Measurements from ENCODE around the gene CACNA1A.
"Not testable (repeated sequence)": the region's sequence is repeated elsewhere in the genome, so short reads cannot be mapped to it uniquely, and the experiment has no call there.

Gene CACNA1A

DNA sequence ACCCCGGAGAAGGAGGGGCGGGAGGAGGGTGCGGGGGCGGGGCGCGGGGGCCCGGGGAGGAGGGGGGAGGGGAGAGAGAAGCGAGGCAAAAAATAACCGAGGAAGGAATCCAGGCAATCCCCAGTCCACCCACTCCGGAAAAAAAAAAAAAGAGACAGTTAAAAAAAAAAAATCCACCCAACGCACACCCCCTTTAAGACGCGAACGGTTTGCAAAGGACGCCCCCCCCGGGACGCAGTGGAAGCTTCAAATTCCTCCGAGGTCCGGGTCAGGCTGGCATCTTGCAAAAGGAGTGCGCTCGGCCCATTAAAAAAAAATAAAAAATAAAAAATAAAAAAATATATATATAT lies at the start of gene CACNA1A:
Gene CACNA1A (minus strand): TSS at position 9 of the 350 bp plus-strand sequence. CDS start 255 bp downstream, outside the sequence.
- DNase-seq = no peak

DNA sequence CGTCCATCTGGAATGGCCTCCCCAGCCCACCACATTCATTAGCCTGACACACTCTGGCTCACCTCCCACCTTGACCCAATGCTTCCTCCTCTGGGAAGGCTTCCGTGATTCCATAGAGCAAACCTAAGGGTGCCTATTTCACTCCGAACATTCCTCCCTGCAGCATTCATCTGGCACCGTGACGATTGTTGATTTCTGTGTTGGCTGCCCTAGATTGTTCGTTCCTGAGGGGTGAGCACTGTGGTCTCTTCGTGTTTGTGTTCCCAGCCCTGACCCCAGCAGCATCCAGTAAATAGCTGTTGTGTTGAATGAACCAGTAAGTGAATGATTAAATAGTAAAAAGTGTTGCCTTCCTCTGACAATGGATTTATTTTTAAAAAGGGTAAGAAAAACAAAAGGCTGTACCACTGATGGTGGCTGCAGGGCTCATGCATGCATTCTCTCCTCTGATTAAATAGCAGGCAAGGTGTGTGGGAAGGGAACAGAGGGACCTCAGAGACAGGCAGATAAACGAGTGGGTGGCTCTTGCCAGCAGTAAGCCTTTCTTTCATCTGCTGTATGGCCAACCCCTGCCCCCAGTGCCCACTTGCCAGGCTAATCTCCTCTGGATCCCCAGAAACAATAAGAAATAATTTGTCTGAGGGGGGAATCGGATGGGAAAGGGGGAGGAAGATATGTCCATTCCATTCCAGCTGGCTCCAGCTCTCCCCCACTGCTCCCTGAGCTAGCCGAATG lies 48.4 kb upstream of the CACNA1A start:
- DNase-seq = no peak

DNA sequence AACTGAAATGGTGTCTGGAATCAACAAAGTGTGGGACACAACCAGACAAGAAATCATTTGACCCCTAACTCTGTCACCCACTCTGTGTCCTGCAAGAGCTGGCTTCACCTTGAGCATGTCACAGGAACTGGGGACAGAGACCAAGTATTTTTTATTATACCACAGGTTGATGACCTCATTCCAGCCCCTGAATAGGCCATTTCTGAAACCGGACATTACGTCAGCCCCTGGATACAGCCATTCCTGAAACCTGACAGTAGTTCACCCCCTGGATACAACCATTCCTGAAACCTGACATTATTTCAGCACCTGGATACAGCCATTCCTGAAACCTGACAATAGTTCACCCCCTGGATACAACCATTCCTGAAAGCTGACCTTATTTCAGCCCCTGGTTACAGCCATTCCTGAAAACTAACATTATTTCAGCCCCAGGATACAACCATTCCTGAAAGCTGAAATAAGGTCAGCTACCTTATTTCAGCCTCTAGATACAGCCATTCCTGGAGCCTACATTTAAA lies 47.7 kb upstream of the CACNA1A start:
- DNase-seq = no peak

DNA sequence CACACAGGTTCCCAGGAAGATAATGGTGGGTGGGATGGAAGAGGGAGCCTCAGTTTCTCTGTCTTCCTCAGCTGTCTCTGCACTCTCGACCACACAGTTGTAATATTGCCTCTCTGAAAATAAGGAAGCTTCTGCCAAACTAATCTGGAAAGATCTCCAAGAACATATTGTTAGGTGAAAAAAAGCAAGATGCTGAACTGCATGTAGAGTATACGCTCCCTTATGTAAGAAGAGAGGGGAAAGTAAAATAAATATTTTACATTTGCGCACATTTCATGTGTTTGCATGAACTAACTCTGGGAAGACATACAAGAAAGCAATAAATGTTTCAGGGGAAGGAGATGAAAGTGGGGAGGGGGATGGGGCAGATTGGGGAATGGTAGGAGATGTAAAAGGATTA lies 41.9 kb upstream of the CACNA1A start:
- DNase-seq = no peak

DNA sequence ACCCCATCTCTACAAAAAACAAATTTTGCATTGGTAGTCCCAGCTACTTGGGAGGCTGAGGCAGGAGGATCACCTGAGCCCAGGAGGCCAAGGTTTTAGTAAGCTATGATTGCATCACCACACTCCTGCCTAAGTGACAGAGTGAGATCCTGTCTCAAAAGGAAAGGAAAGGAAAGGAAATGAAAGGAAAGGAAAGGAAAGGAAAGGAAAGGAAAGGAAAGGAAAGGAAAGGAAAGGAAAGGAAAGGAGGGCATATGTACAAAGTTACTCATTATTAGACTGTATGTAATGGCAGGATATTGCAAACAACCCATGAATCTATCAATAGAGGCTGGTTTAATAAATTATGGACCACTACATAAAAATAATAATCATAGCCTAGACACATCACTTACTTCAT lies 40.8 kb upstream of the CACNA1A start:
- no peak for DNase-seq

DNA sequence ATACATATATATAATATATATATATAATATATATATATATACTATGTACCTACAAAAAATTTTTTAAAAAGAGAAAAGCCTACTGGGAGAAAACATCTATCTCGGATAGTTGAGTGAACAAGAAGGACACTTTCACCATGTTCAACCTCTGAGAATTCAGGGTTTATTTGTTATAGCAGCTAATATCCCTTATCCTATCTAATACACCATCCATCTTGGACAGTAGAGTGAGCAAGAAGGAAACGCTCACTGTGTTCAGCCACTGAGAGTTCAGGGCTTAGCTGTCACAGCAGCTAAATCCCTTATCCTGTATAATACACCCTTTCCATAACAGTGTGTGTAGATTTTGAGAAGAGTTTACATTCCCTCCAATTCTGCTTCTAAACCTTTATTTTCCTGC lies 38.1 kb upstream of the CACNA1A start:
- DNase-seq = no peak

DNA sequence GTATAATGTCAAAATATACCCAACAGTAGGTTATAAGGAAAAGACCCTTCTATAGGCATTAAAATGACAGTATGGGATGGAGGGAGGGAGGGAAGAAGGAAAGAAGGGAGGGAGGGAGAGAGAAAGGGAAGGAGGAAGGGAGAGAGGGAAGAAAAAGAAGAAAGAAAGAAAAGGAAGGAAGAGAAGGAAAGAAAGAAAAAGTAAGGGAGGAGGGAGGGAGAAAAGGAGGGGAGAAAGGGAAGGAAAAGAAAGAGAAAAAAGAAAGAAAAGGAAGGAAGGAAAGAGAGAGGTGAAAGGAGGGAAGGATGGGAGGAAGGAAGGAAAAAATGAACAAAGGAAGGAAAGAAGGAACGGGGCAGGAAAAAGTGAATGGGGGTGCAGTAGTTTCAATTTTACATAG lies 35.3 kb upstream of the CACNA1A start:
- DNase-seq = no peak

DNA sequence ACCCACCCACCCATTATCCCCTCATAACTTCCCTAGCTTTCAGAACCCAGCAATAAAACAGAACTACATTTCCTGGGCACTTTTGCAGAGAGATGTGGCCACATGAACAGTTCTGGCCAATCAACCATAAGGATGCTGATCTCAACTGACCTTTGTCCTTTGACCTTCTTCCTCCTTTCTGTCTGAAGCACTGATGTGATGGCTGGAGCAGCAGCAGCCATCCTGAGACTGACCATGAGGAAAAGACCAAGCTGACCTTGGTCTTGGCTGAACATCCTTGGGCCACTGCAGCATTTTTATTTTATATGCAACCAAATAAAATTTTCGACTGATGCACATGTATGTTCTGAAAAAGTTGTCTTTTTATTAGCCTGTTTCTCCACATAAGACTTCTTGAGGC lies 33.1 kb upstream of the CACNA1A start:
- no peak for DNase-seq

DNA sequence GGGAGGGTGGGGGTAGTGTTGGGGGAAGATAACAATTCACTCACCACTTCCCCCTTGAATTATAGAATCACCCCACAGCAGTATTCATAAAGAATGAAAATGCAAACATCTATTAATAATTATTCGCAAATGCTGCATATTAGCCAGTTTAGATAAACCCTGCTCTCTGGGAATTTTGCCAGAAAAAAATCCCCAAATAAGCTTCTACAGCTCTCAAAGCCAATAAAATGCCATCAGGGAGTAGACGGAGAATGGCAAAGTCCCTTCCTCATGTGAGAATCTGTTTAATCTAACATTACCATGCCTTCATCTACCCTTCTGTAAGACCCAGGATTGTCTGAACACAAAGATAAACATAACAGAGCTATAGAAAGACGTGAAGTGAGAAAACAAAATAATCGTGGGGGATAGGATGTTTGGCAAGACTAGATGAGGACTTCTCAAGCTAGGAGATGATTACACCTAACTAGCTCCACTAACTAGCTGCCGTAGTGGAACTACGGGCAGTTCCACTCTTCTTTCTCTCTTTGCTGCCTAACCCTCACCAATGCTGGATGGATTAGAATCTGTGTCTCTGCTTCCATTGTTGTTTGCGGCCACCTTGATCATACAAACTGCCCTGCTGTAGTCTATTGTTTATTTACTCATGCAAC lies 32.4 kb upstream of the CACNA1A start:
- no peak for DNase-seq

DNA sequence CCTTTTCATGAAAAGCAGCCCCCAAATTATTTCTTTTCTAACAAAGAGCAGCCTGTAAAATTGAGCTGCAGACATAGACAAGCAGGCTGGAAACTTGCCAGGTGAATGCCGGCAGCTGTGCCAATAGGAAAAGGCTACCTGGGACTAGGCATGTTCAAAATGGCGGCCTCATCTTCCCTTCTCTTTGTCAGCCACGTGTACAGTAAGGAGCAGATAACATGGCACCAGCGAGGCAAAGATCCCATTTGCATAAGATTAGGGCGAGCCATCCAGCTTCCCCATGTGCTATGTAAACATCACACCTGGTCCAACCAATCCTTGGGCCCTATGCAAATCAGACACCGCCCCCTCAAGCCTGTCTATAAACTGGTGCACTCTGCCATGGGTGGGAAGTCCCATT lies 31.2 kb upstream of the CACNA1A start:
- DNase-seq = no peak

DNA sequence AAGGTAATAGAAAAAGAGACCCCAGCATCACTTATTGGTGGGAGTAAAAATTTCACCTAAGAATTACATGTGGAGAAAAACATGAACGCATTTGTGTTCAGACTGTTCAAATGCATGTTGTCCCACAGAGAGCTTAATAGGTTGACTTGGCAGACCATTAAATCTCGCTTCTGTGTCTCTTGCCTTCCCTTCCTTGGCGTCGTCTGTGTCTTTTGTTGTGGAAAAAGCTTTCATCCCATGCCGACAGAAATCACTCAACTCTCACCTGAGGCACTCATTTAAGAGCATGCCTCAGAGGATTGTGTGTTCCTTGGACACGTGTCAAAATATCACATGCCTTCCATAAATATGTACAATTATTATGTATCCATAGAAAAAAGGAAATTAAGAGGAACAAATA lies 24.4 kb upstream of the CACNA1A start:
- DNase-seq = no peak

DNA sequence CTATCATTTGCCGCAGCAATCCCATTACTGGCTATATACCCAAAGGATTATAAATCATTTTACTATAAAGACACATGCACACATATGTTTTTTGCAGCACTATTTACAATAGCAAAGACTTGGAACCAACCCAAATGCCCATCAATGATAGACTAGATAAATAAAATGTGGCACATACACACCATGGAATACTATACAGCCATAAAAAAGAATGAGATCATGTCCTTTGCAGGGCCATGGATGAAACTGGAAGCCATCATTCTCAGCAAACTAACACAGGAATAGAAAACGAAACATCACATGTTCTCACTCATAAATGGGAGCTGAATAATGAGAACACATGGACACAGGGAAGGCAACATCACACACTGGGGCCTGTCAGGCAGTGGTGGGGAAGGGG lies 23.4 kb upstream of the CACNA1A start:
- not testable (repeated sequence) for DNase-seq

DNA sequence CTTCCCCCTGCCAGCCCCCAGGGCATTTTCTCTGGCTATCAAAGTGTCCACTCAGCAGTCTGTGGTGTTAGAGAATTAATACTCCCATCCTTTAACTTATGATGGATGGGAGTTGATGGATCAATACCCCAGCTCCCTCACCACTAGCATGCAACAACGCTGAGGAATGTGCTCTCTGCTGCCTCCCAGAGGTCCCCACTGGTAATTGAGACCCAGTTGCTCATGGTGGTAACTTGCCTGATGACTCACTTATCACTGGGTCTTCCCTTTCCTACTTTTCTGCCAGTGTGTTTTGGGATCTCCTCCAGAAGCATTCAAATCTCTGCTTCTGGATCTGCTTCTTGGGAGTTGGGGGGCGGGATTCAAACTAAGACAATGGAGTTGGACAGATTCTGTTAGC lies 20.3 kb upstream of the CACNA1A start:
- peak; percentile 3 for DNase-seq

DNA sequence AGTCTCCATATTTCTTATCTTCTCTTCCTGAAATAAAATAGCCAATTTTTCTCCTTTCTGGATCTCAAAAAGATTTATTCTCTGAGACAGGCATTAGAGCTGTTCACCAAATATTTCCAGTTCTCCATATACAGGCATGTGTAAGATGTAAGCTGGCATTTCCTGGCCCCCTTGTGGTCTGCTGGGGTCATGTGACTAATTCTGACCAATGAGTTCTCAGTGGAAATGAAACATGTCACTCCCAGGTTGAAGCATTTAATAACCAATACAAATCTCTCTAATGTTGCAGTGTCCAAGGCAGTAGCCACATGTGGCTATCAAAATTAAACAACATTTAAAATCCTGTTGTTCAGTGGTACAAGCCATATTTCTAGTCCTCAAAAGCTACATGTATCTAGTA lies 14.8 kb upstream of the CACNA1A start:
- DNase-seq = no peak

DNA sequence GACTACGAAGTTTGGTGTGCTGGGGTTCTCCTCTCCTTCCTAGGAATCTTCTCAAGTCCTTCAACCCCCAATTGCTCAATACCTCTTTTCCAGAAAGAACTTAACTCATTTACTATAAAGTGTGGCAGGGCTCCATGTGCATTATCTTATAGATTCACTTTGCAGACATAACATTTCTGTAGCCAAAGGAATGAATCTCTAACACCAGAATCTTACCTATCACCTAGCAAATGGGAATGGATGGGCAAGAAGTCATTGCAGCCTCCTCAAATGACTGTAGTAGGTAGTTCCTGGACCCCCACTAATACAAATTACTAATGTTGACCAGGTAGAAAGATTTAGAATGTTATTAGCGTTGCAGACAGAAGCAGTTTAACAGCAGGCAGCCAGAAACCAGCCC lies 5.7 kb upstream of the CACNA1A start:
- no peak for DNase-seq

DNA sequence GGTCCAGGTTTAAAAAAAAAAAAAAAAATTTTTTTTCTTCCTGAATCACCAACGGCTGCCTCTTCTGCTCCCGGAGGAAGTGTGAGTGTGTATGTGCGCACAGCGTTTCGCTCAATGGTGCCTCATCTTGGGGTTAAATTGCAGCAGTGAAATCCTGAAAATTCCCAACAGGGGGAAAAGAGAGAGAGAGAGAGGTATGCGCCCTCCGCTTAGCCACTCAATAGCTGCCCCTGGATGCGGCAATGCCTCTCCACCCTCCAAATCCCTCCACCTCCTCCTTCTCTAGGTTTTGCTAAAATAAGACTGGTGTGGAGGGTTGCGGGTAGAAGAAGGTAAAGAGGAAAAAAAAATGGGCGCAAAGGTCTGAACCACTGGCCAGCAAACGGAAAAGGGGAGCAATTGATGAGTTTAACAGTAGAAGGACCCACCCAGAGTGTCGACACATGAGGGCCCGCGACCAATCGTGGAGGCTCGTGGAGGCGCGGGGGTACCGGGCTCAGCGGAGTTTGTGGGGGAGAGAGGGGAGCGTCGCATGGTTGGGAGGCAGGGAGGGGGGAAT lies 853 bp upstream of the CACNA1A start:
- no peak for DNase-seq

DNA sequence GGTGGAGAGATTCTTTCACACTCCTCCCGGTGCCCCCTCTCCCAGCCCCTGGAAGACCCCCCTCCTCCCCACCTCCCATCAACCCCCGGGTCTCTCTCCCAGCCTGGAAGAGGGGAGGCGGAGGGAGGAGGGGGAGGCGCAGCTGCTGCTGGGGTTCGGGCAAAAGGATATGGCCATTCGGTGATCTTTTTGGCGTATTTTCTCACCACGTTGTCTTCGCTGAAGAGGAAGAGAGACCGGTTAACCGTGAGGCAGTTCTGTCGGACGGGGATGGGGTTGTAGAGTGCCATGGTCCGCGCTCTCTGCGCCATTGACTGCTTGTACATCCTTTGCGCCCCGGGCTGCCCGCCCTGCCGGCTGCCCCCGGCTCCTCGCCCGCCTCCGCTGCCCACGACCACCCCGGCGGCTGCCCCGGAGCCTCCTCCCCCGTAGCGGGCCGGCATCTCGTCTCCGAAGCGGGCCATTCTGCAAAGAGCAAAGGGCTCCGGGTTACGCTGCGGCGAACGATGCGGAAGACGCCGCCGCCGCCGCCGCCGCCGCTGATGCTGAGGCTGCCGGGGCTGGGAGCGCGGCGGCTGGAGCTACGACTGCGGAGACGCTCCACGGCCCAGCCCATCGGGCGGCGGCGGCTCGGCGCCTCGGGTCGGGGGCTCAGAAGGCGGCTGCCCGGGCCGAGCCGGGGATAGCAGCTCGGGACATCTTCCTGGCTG lies 363 bp downstream of the CACNA1A start:
- DNase-seq = no peak

DNA sequence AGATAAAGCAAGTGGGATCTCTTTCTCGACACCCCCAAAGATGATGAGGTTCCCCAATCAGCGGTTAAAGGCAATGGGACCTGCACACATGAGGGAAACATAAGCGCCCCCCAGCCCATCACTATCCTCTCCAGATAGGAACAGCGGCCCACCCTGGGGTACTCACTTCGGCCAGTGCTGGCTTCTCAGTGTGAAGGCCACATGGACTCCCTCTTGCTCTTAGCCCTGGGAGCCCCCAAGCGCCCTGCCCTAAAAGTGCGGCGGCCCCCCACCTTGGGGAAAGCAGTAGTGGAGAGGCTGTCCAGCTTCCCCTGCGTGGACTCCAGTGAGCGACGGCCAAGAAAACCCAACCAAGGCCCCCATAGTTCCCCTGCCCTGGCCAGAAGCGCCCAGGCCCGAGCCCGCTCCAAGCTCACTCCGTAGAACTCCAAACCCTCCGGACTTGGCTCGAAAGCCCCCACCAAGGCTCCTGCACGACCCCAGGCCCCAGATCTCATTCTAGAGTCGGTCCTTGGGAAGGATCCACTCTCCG lies 1.0 kb downstream of the CACNA1A start:
- DNase-seq = no peak

DNA sequence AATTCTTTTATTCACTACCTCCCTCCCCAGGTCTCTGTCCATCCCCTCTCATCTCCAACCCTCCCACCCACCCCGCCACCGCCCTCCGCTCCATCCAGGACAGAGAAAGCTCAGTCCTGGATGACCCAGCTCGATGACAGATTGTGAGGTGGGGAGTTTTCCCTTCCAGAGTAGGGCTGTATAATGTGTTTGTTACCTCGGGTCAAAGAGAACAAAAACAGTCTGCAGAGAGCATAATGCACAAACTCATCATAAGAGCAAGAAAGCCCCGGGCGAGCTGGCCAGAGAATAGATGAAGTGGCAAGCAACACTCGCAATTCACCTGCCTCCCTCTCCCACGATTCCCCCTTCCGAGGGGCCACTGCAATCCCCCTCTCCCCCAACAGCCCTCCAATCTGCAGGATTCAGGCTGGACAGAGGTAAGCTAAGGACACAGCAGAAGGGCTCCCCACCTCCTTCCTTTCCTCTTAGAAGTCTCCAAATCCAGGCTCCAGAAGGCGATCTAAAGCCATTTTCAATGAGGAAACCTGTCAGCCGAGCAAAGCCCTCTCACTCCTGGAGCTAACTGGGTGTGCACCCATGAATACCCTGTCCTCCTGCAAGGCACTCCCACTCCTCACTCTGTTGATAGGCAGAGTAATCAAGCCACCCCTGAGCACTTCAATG lies 2.6 kb downstream of the CACNA1A start:
- DNase-seq = no peak

DNA sequence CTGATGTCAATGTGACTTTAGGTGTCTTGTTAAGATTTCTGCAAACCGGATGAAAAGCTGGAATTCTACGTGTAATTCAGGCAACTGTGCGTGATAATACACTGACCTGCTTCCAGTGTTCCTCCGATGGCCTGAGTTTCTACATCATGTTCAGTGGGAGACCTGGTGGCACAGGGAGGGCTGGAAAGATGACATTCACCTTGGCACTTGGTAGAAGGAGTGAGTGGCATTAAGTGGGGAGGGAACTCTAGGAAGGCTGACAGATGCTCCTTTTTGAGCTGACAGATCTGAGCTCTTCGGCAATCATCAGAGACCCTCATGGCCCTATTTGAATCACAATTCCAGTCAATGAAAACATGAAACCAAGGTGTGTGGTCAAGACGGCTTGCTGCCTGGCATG lies 4.0 kb downstream of the CACNA1A start:
- DNase-seq = no peak

DNA sequence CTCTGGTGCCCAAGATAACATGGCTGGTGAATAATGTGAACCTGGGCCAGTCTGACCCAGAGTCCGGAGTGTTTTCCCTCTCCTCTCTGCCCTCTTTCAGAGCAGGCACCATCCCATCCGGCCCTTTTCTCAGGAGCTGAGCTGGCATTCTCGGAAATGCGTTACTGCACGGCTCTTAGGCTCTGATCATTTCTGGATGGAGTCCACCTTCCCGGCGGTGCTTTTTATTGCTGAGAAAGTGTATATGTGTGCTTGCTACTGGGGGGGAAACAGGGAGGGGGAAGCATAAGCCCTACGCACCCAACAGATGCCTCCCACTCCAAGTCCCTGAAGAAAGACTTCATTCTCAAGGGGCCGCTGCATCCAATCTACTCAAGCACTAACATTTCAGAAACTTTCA lies 6.6 kb downstream of the CACNA1A start:
- no peak for DNase-seq

DNA sequence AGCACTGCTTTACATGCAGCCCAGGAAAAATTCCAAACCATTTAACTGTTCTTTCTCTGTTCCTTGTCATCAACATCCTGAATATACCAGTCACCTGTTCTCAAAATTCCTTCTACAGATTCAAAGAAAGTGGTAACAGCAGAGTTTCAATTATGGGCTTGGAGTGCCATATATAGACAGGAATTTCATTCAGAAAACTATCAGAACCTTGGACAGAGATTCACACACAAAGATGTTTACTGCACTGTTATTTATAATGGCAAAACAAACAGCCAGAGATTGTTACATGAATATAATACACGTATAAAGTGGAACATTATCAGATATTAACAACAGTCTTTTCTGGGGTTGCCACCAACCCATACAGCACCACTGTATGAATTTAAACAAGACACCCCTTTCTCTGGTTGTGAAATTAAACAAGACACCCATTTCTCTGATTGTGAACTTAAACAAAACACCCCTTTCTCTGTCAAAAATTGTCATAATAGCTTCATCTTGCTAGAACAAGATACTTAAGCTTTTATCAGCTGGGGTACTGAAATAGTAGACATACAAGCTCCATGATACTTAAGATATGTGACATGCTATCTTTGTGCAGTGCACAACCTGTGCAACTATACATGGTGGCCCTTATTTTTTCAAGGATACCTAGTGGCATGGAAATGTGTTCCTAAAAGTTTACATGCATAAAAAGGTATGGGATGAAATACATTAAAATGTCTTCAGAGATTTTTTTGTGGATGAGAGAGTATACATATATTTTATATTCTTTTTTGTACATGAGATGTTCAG lies 12.6 kb downstream of the CACNA1A start:
- no peak for DNase-seq

All from inflammatory macrophage treated with lipopolysaccharide for 4 hours (primary cell).